ENCODE measurements around the gene NT5C3A. TPM values are rescaled to one million over a fixed set of nuclear protein-coding genes. Genes with fewer than 3 reads are reported as not detected.

NT5C3A gene
- polyA plus RNA-seq, 1 experiment: 20.3 TPM

- Histone ChIP-seq H3K4me3 (ENCODE audit: low read depth, low read length) (no peak overlapping the region), H3K27me3 (ENCODE audit: control insufficient read depth, insufficient read depth, low read length) (no peaks in the 10 kb centered on the region), H3K9me3 (ENCODE audit: control insufficient read depth, insufficient read depth, low read length) (peaks cover 2% of the 10 kb centered on the region; the same call in 1 of the 2 replicates), H3K27ac (ENCODE audit: low read depth, low read length) (no peak overlapping the region)
- DNase-seq (ENCODE audit: low read depth, low spot score): no peak
- CTCF ChIA-PET: interaction anchor here (1.6 kb wide), 1 partner anchor 243 kb away, joined by 4 read pairs; no protein-coding TSS in a partner anchor
- POLR2A ChIA-PET: no interaction called here
- TF ChIP-seq CTCF (IDR thresholded peaks at IDR 0.05; ENCODE audit: low read depth, low read length): no peak
Measured at GRCh38 chr7:33089142-33089541, 26.6 kb upstream of the NT5C3A start.

GRCh38 chr7:33087858-33088257 lies 25.3 kb upstream of the NT5C3A start:
- POLR2A ChIA-PET: no interaction called here
- H3K4me3 ChIP-seq (ENCODE audit: low read depth, low read length): no peak overlapping the region
- no peak for DNase-seq (ENCODE audit: low read depth, low spot score)
- no peak overlapping the region for H3K27ac ChIP-seq (ENCODE audit: low read depth, low read length)
- CTCF ChIA-PET: interaction anchor here (1.3 kb wide), 1 partner anchor 242 kb away, joined by 3 read pairs; no protein-coding TSS in a partner anchor
- peaks cover 2% of the 10 kb centered on the region; the same call in 1 of the 2 replicates for H3K9me3 ChIP-seq (ENCODE audit: control insufficient read depth, insufficient read depth, low read length)
- H3K27me3 ChIP-seq (ENCODE audit: control insufficient read depth, insufficient read depth, low read length): no peaks in the 10 kb centered on the region
- no peak for TF ChIP-seq CTCF (IDR thresholded peaks at IDR 0.05; ENCODE audit: low read depth, low read length)

DNA sequence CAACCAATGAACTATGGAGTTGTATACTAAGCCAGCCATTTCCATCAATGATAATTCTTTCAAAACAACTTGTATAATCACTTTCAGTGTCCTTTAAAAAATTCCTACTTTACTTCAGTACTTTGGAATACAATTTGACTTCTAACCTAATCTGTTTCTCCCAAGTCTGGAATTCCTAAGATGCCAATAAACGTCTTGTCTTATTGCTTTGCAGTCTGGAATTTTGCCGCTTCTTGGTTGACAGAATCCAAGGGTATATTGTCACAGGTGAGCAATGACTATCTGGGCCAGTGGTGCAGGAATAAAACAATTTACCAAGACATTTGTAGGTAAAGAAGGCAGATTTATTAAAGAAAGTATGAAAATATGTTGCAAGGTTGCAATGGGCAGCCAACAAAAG lies 24.8 kb upstream of the NT5C3A start:
- TF ChIP-seq CTCF (IDR thresholded peaks at IDR 0.05; ENCODE audit: low read depth, low read length): no peak
- POLR2A ChIA-PET: no interaction called here
- CTCF ChIA-PET: interaction anchor here (1.3 kb wide), 1 partner anchor 241 kb away, joined by 3 read pairs; no protein-coding TSS in a partner anchor

DNA sequence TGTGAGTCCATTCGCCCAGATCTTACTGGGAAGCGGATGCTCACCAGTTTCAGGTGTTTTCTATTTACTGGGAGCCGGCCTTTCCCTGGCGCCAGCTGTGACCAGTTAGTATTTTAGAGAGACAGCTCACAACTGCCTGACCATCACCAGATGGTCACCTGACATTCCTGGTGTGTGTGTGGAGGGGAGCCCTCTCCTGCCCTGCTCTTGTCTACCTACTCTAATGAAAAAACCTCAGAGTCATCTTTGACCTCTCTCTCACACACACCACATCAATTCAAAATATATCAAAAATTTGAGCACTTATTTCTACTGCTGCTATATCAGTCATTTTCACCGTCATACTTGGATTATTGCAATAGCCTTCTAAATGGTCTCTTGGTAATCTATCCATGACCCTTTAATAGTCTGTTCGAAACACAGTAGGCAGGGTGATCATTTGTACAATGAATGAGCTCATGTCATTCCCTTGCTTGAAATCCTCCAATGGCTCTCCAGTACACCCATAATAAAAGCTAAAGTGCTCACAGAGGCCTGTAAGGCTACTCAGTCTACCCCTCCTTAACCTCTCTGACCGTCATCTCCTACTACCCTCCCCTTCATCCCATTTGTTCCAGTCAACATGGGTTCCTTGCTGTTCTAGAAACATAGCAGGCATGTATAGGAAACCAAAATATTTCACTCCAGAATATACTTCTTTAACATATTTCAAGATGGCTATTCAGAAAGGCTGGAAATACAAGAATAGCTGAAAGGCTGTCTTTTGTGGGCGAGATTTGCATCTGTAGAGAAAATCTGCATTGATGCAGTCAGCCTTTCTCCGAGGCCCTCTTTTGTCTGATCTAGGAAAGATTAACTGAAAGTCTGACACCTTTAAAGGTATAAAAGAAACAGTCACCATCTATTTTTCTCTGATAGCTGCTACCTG lies 17.5 kb upstream of the NT5C3A start:
- H3K9me3 ChIP-seq (ENCODE audit: control insufficient read depth, insufficient read depth, low read length): no peaks in the 10 kb centered on the region
- H3K4me3 ChIP-seq (ENCODE audit: low read depth, low read length): no peak overlapping the region
- ChIA-PET CTCF (no interaction called here), POLR2A (no interaction called here)
- no peak overlapping the region for H3K27ac ChIP-seq (ENCODE audit: low read depth, low read length)
- DNase-seq (ENCODE audit: low read depth, low spot score): no peak
- no peak for TF ChIP-seq CTCF (IDR thresholded peaks at IDR 0.05; ENCODE audit: low read depth, low read length)
- peaks cover 19% of the 10 kb centered on the region for H3K27me3 ChIP-seq (ENCODE audit: control insufficient read depth, insufficient read depth, low read length)

More for the DNA sequence above, 24.8 kb upstream of the NT5C3A start:
- no peaks in the 10 kb centered on the region for H3K27me3 ChIP-seq (ENCODE audit: control insufficient read depth, insufficient read depth, low read length)
- H3K4me3 ChIP-seq (ENCODE audit: low read depth, low read length): no peak overlapping the region
- peaks cover 2% of the 10 kb centered on the region; the same call in 1 of the 2 replicates for H3K9me3 ChIP-seq (ENCODE audit: control insufficient read depth, insufficient read depth, low read length)
- H3K27ac ChIP-seq (ENCODE audit: low read depth, low read length): no peak overlapping the region
- no peak for DNase-seq (ENCODE audit: low read depth, low spot score)

GRCh38 chr7:33079096-33079495 lies 16.5 kb upstream of the NT5C3A start:
- Histone ChIP-seq H3K27me3 (ENCODE audit: control insufficient read depth, insufficient read depth, low read length) (peaks cover 19% of the 10 kb centered on the region), H3K27ac (ENCODE audit: low read depth, low read length) (no peak overlapping the region), H3K4me3 (ENCODE audit: low read depth, low read length) (no peak overlapping the region), H3K9me3 (ENCODE audit: control insufficient read depth, insufficient read depth, low read length) (no peaks in the 10 kb centered on the region)
- POLR2A ChIA-PET: no interaction called here
- no peak for TF ChIP-seq CTCF (IDR thresholded peaks at IDR 0.05; ENCODE audit: low read depth, low read length)
- CTCF ChIA-PET: interaction anchor here (1.7 kb wide), 1 partner anchor 233 kb away, joined by 7 read pairs; no protein-coding TSS in a partner anchor
- no peak for DNase-seq (ENCODE audit: low read depth, low spot score)

Measured in AG04450 (cell line).